DND-41 (cell line): ENCODE data around the gene C6orf141.

ENCODE experiments used
- ATAC-seq: fragments of 200-7000 bp; cut with Tn5 transposase; 3 replicates; pipeline ENCODE4 v1.9.1; 2021; ENCODE audit warnings: low read depth; ENCODE audit not compliant: insufficient read depth
- DNase-seq: peaks from one replicate; pipeline ENCODE4 v3.0.0-alpha.2; 2020
- H2AFZ ChIP-seq: 2 replicates; pipeline ENCODE4 v1.6.0; 2012; ENCODE audit warnings: low read depth, low read length
- H3K27ac ChIP-seq: 2 replicates; pipeline ENCODE4 v1.5.1; 2012; ENCODE audit warnings: low read length, inconsistent platforms
- H3K27me3 ChIP-seq: fragments of 200-600 bp; sonication (generic); 2 replicates; pipeline ENCODE4 v1.6.0; 2012; ENCODE audit warnings: low read length, mild to moderate bottlenecking, inconsistent platforms; ENCODE audit not compliant: insufficient read depth, poor library complexity
- H3K36me3 ChIP-seq: 2 replicates; pipeline ENCODE4 v1.5.1; 2012; ENCODE audit warnings: low read length, inconsistent platforms; ENCODE audit not compliant: insufficient read depth
- H3K4me1 ChIP-seq: 2 replicates; pipeline ENCODE4 v1.5.1; 2012; ENCODE audit warnings: mild to moderate bottlenecking, low read length; ENCODE audit not compliant: insufficient read depth
- H3K4me2 ChIP-seq: 2 replicates; pipeline ENCODE4 v1.6.0; 2012; ENCODE audit warnings: mild to moderate bottlenecking, moderate library complexity, low read length, inconsistent platforms; ENCODE audit not compliant: insufficient read depth
- H3K4me3 ChIP-seq, 2 experiments: fragments of 200-600 bp in 1 of 2; shearing (Covaris generic) in 1 of 2; 2 replicates each; pipeline ENCODE4 v1.5.1; 2012 to 2016; ENCODE audit warnings: inconsistent platforms in 2 of 2, low read length in 2 of 2, mild to moderate bottlenecking in 2 of 2, low read depth in 1 of 2, moderate library complexity in 1 of 2
- H3K79me2 ChIP-seq: 2 replicates; pipeline ENCODE4 v1.6.0; 2012; ENCODE audit warnings: low read length, inconsistent platforms; ENCODE audit not compliant: insufficient read depth
- H3K9ac ChIP-seq: 2 replicates; pipeline ENCODE4 v1.6.0; 2012; ENCODE audit warnings: low read depth, mild to moderate bottlenecking, inconsistent platforms, low read length, moderate library complexity
- H3K9me3 ChIP-seq: 2 replicates; pipeline ENCODE4 v1.5.1; 2012; ENCODE audit warnings: low read length, moderate library complexity, mild to moderate bottlenecking, inconsistent platforms; ENCODE audit not compliant: insufficient read depth, severe bottlenecking
- H4K20me1 ChIP-seq: 2 replicates; pipeline ENCODE4 v1.6.0; 2012; ENCODE audit warnings: low read length; ENCODE audit not compliant: insufficient read depth
- EZH2 ChIP-seq: IDR thresholded peaks from 3 replicates; pipeline ENCODE4 v1.6.1; 2012; ENCODE audit warnings: borderline replicate concordance, low read depth, mild to moderate bottlenecking, moderate library complexity, low read length, inconsistent platforms; ENCODE audit not compliant: severe bottlenecking
- TF ChIP-seq, protein P1 (sequence below): IDR thresholded peaks from 2 replicates; pipeline ENCODE4 v1.5.1; 2012; ENCODE audit warnings: borderline replicate concordance, low read length, moderate library complexity, mild to moderate bottlenecking; ENCODE audit not compliant: poor library complexity, severe bottlenecking; ENCODE audit errors: extremely low read depth

C6orf141 gene

GRCh38 chr6:49564552-49564951, 14.1 kb downstream of the C6orf141 start:
- no peak overlapping the region for H3K9ac ChIP-seq
- H3K4me2 ChIP-seq = no peak overlapping the region
- H3K27me3 ChIP-seq = no peaks in the 10 kb centered on the region
- no peaks in the 10 kb centered on the region for H3K79me2 ChIP-seq
- no peak overlapping the region for H2AFZ ChIP-seq
- H3K36me3 ChIP-seq = no peaks in the 10 kb centered on the region
- TF ChIP-seq EZH2 = no peak
- TF ChIP-seq, protein P1, sequence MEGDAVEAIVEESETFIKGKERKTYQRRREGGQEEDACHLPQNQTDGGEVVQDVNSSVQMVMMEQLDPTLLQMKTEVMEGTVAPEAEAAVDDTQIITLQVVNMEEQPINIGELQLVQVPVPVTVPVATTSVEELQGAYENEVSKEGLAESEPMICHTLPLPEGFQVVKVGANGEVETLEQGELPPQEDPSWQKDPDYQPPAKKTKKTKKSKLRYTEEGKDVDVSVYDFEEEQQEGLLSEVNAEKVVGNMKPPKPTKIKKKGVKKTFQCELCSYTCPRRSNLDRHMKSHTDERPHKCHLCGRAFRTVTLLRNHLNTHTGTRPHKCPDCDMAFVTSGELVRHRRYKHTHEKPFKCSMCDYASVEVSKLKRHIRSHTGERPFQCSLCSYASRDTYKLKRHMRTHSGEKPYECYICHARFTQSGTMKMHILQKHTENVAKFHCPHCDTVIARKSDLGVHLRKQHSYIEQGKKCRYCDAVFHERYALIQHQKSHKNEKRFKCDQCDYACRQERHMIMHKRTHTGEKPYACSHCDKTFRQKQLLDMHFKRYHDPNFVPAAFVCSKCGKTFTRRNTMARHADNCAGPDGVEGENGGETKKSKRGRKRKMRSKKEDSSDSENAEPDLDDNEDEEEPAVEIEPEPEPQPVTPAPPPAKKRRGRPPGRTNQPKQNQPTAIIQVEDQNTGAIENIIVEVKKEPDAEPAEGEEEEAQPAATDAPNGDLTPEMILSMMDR = no peak
- ATAC-seq = no peak
- no peak for DNase-seq
- H3K4me1 ChIP-seq = no peaks in the 10 kb centered on the region
- no peak overlapping the region for H3K27ac ChIP-seq
- H4K20me1 ChIP-seq = no peaks in the 10 kb centered on the region
- no peak overlapping the region for H3K4me3 ChIP-seq
- no peaks in the 10 kb centered on the region for H3K9me3 ChIP-seq

DNA sequence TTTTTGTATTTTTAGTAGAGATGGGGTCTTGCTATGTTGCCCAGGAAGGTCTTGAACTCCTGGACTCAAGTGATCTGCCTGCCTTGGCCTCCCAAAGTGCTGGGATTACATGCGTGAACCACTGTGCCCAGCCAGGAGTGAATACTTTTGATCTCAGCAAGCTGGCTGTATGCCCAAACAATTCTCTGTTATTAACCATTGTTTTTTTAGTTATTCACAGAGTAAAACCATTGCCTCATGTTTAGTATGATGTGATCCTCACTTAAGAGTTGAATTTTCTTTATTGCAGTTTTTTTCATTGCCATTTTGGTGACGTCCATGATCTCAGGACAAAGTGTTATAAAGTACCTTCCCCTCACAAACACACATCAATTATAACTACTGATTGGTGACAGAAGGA, 14.8 kb downstream of the C6orf141 start:
- H3K4me3 ChIP-seq = no peak overlapping the region
- H3K27me3 ChIP-seq = no peaks in the 10 kb centered on the region
- no peaks in the 10 kb centered on the region for H3K36me3 ChIP-seq
- H3K9ac ChIP-seq = no peak overlapping the region
- H3K79me2 ChIP-seq = no peaks in the 10 kb centered on the region
- H3K4me2 ChIP-seq = no peak overlapping the region
- no peak for TF ChIP-seq EZH2
- TF ChIP-seq, protein P1 = no peak
- no peak overlapping the region for H2AFZ ChIP-seq
- ATAC-seq (no peak), DNase-seq (no peak)
- no peaks in the 10 kb centered on the region for H4K20me1 ChIP-seq
- no peak overlapping the region for H3K27ac ChIP-seq
- H3K4me1 ChIP-seq = no peaks in the 10 kb centered on the region
- no peaks in the 10 kb centered on the region for H3K9me3 ChIP-seq

GRCh38 chr6:49565855-49566254, 15.4 kb downstream of the C6orf141 start:
- Histone ChIP-seq H3K4me2 (no peak overlapping the region), H3K79me2 (no peaks in the 10 kb centered on the region), H2AFZ (no peak overlapping the region), H4K20me1 (no peaks in the 10 kb centered on the region), H3K36me3 (no peaks in the 10 kb centered on the region), H3K4me3 (no peak overlapping the region), H3K4me1 (no peaks in the 10 kb centered on the region), H3K9ac (no peak overlapping the region), H3K27me3 (no peaks in the 10 kb centered on the region), H3K9me3 (no peaks in the 10 kb centered on the region), H3K27ac (no peak overlapping the region)
- no peak for TF ChIP-seq EZH2
- TF ChIP-seq, protein P1 = no peak
- DNase-seq (no peak), ATAC-seq (no peak)

- Histone ChIP-seq H3K36me3 (no peaks in the 10 kb centered on the region), H3K4me1 (no peaks in the 10 kb centered on the region), H3K79me2 (no peaks in the 10 kb centered on the region), H3K9me3 (no peaks in the 10 kb centered on the region), H2AFZ (no peak overlapping the region), H3K27ac (no peak overlapping the region), H3K27me3 (no peaks in the 10 kb centered on the region), H4K20me1 (no peaks in the 10 kb centered on the region), H3K9ac (no peak overlapping the region), H3K4me2 (no peak overlapping the region), H3K4me3 (no peak overlapping the region)
- no peak for TF ChIP-seq EZH2
- TF ChIP-seq, protein P1 = no peak
- DNase-seq (no peak), ATAC-seq (no peak)
Observed at GRCh38 chr6:49570474-49571079, 20.1 kb downstream of the C6orf141 start.
